KMS-11 (cell line): ENCODE results near the gene SYPL2.
A peak's percentile ranks its signal among the peaks of the same experiment; 100 is the strongest.

Experiments used
- H2AFZ ChIP-seq: fragments of 200-600 bp; sonication (generic); 2 replicates; pipeline ENCODE4 v1.6.1; 2016; ENCODE audit warnings: antibody characterized with exemption, mixed run types, low read depth
- H3K27ac ChIP-seq: fragments of 200-600 bp; sonication (generic); 2 replicates; pipeline ENCODE4 v1.6.1; 2016; ENCODE audit warnings: mild to moderate bottlenecking, mixed run types
- H3K27me3 ChIP-seq: fragments of 200-600 bp; sonication (generic); 2 replicates; pipeline ENCODE4 v1.6.1; 2017; ENCODE audit warnings: mild to moderate bottlenecking, low read depth, mixed run types, moderate library complexity; ENCODE audit not compliant: insufficient read depth
- H3K36me3 ChIP-seq: fragments of 200-600 bp; sonication (generic); 2 replicates; pipeline ENCODE4 v1.6.1; 2017; ENCODE audit warnings: mild to moderate bottlenecking, mixed run types; ENCODE audit not compliant: insufficient read depth
- H3K4me1 ChIP-seq: fragments of 200-600 bp; sonication (generic); 2 replicates; pipeline ENCODE4 v1.6.1; 2016; ENCODE audit warnings: mild to moderate bottlenecking, low read depth, mixed run types; ENCODE audit not compliant: poor library complexity, severe bottlenecking
- H3K4me2 ChIP-seq: fragments of 200-600 bp; sonication (generic); 2 replicates; pipeline ENCODE4 v1.7.0; 2016; ENCODE audit warnings: mild to moderate bottlenecking, mixed run types
- H3K4me3 ChIP-seq: fragments of 200-600 bp; sonication (generic); IDR thresholded peaks from 2 replicates; pipeline ENCODE4 v1.6.1; 2017; ENCODE audit warnings: low read depth, low read length, mixed read lengths; ENCODE audit not compliant: insufficient read depth
- H3K79me2 ChIP-seq: fragments of 200-600 bp; sonication (generic); 2 replicates; pipeline ENCODE4 v1.6.1; 2016; ENCODE audit warnings: low read depth, mixed run types; ENCODE audit not compliant: insufficient read depth
- H3K9ac ChIP-seq: fragments of 200-600 bp; sonication (generic); 2 replicates; pipeline ENCODE4 v1.6.1; 2016; ENCODE audit warnings: mild to moderate bottlenecking, mixed run types
- H4K20me1 ChIP-seq: fragments of 200-600 bp; sonication (generic); 2 replicates; pipeline ENCODE4 v1.6.1; 2016; ENCODE audit warnings: mild to moderate bottlenecking, mixed run types; ENCODE audit not compliant: insufficient read depth
- TF ChIP-seq, protein P1 (sequence below): fragments of 200-600 bp; sonication (generic); conservative IDR thresholded peaks from 2 replicates; pipeline ENCODE4 v1.6.1; 2017; ENCODE audit warnings: low read depth, mild to moderate bottlenecking, antibody characterized with exemption, low read length, moderate library complexity, mixed read lengths

The SYPL2 gene

GRCh38 chr1:109495738-109496137, 29.4 kb downstream of the SYPL2 start:
- Histone ChIP-seq H4K20me1 (no peaks in the 10 kb centered on the region), H3K4me2 (no peak overlapping the region; the same call in 1 of the 2 replicates), H3K4me3 (no peak overlapping the region), H3K79me2 (peaks cover 14% of the 10 kb centered on the region; the same call in 1 of the 2 replicates), H2AFZ (no peak overlapping the region), H3K36me3 (no peaks in the 10 kb centered on the region; the same call in 1 of the 2 replicates), H3K27ac (no peak overlapping the region), H3K27me3 (no peaks in the 10 kb centered on the region), H3K4me1 (peaks cover 18% of the 10 kb centered on the region), H3K9ac (no peak overlapping the region)
- TF ChIP-seq, protein P1, sequence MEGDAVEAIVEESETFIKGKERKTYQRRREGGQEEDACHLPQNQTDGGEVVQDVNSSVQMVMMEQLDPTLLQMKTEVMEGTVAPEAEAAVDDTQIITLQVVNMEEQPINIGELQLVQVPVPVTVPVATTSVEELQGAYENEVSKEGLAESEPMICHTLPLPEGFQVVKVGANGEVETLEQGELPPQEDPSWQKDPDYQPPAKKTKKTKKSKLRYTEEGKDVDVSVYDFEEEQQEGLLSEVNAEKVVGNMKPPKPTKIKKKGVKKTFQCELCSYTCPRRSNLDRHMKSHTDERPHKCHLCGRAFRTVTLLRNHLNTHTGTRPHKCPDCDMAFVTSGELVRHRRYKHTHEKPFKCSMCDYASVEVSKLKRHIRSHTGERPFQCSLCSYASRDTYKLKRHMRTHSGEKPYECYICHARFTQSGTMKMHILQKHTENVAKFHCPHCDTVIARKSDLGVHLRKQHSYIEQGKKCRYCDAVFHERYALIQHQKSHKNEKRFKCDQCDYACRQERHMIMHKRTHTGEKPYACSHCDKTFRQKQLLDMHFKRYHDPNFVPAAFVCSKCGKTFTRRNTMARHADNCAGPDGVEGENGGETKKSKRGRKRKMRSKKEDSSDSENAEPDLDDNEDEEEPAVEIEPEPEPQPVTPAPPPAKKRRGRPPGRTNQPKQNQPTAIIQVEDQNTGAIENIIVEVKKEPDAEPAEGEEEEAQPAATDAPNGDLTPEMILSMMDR = no peak

DNA sequence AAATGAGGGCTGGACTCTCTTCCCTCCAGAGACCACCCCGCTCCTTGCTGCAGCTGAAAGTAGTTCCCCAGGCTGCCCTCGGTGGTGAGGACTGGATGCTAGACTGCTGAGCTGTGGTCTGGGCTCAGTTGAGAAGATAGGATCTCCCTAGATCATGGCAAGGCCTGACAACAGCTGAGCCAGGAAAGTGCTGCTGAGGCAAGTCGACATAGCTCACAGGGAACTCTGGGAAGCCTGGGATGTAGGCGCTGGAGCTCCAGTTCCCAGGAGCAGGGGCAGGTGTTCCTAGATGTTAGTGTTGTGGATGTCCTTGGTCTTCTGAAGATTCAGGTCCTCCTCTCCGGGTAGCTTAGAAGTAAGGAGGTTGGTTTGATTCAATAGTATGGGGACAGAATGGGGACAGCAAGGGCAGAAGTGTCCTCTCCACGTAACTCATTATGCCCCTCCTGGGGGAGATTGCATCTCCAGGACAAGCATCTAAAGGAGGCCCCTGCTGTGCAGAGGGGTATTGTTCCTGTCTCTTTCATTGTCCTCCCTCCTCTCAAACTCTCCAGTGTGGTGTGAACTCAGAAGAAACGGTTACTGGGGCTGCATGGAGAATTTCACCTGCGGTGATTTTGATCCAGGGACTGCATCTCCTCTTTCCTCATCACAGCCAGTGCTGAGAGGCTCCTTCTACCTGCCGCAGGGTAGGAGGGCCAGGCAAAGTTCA, 31.3 kb downstream of the SYPL2 start:
- no peaks in the 10 kb centered on the region for H4K20me1 ChIP-seq
- H2AFZ ChIP-seq = no peak overlapping the region
- TF ChIP-seq, protein P1 = no peak
- no peak overlapping the region for H3K4me2 ChIP-seq
- no peaks in the 10 kb centered on the region; the same call in 1 of the 2 replicates for H3K36me3 ChIP-seq
- H3K4me1 ChIP-seq = peaks cover 18% of the 10 kb centered on the region
- H3K4me3 ChIP-seq = no peak overlapping the region
- peaks cover 14% of the 10 kb centered on the region; the same call in 1 of the 2 replicates for H3K79me2 ChIP-seq
- no peak overlapping the region for H3K27ac ChIP-seq
- H3K27me3 ChIP-seq = no peaks in the 10 kb centered on the region
- H3K9ac ChIP-seq = no peak overlapping the region

DNA sequence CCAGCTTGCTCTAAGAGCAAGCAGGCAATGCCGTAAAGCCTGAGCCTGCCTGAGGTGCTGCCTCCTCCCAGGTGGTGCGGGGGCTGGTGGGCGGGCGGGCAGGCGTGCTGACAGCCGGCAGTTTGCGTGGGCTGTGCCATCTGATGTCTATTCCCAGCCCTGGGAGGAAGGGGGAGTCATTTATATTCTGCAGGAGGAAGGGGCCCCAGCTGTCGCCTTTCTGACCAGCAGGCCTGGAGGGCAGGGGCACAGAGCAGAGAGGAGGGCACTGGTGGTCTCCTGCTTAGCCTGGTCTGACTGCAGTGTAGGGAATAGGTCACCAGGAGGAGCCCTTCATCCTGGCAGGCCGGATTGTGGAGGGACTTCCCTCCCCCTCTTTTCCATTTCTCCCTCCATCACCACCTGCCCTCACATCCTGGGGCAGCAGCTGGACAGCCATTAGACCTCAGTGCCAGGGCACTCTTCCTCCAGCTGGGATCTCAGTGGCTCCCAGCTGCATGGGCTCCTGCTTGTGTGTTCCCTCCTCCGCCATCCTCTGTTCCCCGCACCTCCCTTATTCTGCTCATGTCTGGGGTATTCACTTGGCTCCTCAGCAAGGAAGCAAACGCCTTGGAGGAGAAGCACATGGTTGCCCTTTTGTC, 31.9 kb downstream of the SYPL2 start:
- Histone ChIP-seq H3K36me3 (no peaks in the 10 kb centered on the region; the same call in 1 of the 2 replicates), H3K4me2 (no peak overlapping the region), H4K20me1 (no peaks in the 10 kb centered on the region), H3K9ac (no peak overlapping the region), H3K4me1 (peaks cover 15% of the 10 kb centered on the region), H3K27ac (no peak overlapping the region), H3K79me2 (peaks cover 14% of the 10 kb centered on the region; the same call in 1 of the 2 replicates), H3K4me3 (no peak overlapping the region), H3K27me3 (no peaks in the 10 kb centered on the region), H2AFZ (no peak overlapping the region)
- TF ChIP-seq, protein P1 = peak; percentile 70

DNA sequence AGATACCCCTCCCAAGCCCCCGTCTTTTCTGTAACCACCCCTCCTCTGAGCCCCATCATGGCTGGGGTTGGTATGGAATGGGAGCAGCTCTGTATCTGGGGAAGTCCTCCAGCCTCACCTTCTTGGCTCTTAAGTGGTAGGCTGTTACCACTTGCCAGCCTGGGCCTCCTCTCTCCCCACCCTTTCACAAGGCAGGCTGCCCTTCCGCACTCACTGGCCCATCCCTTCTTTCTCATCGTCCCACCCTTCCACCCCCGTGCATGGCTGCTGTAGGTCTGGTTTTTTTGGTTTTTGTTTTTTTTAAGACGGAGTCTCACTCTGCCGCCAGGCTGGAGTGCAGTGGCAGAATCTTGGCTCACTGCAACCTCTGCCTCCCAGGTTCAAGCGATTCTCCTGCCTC, 32.7 kb downstream of the SYPL2 start:
- H3K4me1 ChIP-seq = peaks cover 10% of the 10 kb centered on the region

More for the DNA sequence above, 32.7 kb downstream of the SYPL2 start:
- Histone ChIP-seq H4K20me1 (no peaks in the 10 kb centered on the region), H3K4me2 (no peak overlapping the region), H3K27me3 (no peaks in the 10 kb centered on the region), H3K4me3 (no peak overlapping the region), H3K36me3 (no peaks in the 10 kb centered on the region; the same call in 1 of the 2 replicates), H3K79me2 (peaks cover 14% of the 10 kb centered on the region; the same call in 1 of the 2 replicates), H2AFZ (no peak overlapping the region), H3K9ac (no peak overlapping the region), H3K27ac (no peak overlapping the region)
- TF ChIP-seq, protein P1 = no peak
